ENCODE data around the gene ME1.
"Not testable (repeated sequence)": the region's sequence is repeated elsewhere in the genome, so short reads cannot be mapped to it uniquely, and the experiment has no call there.

- TF ChIP-seq POLR2A (IDR thresholded peaks at IDR 0.05): not testable (repeated sequence)
- TF ChIP-seq, protein P1, sequence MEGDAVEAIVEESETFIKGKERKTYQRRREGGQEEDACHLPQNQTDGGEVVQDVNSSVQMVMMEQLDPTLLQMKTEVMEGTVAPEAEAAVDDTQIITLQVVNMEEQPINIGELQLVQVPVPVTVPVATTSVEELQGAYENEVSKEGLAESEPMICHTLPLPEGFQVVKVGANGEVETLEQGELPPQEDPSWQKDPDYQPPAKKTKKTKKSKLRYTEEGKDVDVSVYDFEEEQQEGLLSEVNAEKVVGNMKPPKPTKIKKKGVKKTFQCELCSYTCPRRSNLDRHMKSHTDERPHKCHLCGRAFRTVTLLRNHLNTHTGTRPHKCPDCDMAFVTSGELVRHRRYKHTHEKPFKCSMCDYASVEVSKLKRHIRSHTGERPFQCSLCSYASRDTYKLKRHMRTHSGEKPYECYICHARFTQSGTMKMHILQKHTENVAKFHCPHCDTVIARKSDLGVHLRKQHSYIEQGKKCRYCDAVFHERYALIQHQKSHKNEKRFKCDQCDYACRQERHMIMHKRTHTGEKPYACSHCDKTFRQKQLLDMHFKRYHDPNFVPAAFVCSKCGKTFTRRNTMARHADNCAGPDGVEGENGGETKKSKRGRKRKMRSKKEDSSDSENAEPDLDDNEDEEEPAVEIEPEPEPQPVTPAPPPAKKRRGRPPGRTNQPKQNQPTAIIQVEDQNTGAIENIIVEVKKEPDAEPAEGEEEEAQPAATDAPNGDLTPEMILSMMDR (IDR thresholded peaks at IDR 0.05): not testable (repeated sequence)
Observed at GRCh38 chr6:83191974-83192373, 238.9 kb downstream of the ME1 start.
